Measurements from ENCODE around the gene PLPP2.

PLPP2 gene

GRCh38 chr19:293436-294110 lies 2.4 kb upstream of the PLPP2 start:
- no peak overlapping the region for H3K4me3 ChIP-seq (ENCODE audit: low read depth, low read length)
- DNase-seq (ENCODE audit: low read depth), result no peak
- TF ChIP-seq CTCF (IDR thresholded peaks at IDR 0.05; ENCODE audit: low read depth, low read length, missing control alignments), result no peak

- H3K4me3 ChIP-seq (ENCODE audit: low read depth, low read length), result no peak overlapping the region
- no peak for TF ChIP-seq CTCF (IDR thresholded peaks at IDR 0.05; ENCODE audit: low read depth, low read length, missing control alignments)
- DNase-seq (ENCODE audit: low read depth), result no peak
These were observed 1.7 kb upstream of the PLPP2 start for GRCh38 chr19:292951-293350.

GRCh38 chr19:292281-292884 lies 1.2 kb upstream of the PLPP2 start:
- DNase-seq (ENCODE audit: low read depth), result no peak
- H3K4me3 ChIP-seq (ENCODE audit: low read depth, low read length), result no peak overlapping the region
- no peak for TF ChIP-seq CTCF (IDR thresholded peaks at IDR 0.05; ENCODE audit: low read depth, low read length, missing control alignments)

- no peak for TF ChIP-seq CTCF (IDR thresholded peaks at IDR 0.05; ENCODE audit: low read depth, low read length, missing control alignments)
- no peak for DNase-seq (ENCODE audit: low read depth)
- no peak overlapping the region for H3K4me3 ChIP-seq (ENCODE audit: low read depth, low read length)
These were observed 518 bp upstream of the PLPP2 start for GRCh38 chr19:291561-292280.

- no peak overlapping the region for H3K4me3 ChIP-seq (ENCODE audit: low read depth, low read length)
- no peak for TF ChIP-seq CTCF (IDR thresholded peaks at IDR 0.05; ENCODE audit: low read depth, low read length, missing control alignments)
These were observed 714 bp downstream of the PLPP2 start for GRCh38 chr19:290372-291005.

GRCh38 chr19:289651-290371 lies 1.4 kb downstream of the PLPP2 start:
- no peak overlapping the region for H3K4me3 ChIP-seq (ENCODE audit: low read depth, low read length)
- DNase-seq (ENCODE audit: low read depth), result no peak
- TF ChIP-seq CTCF (IDR thresholded peaks at IDR 0.05; ENCODE audit: low read depth, low read length, missing control alignments), result no peak

More at GRCh38 chr19:290372-291005, 714 bp downstream of the PLPP2 start:
- no peak for DNase-seq (ENCODE audit: low read depth)
